ENCODE results near the gene ZNF609.

Gene ZNF609

DNA sequence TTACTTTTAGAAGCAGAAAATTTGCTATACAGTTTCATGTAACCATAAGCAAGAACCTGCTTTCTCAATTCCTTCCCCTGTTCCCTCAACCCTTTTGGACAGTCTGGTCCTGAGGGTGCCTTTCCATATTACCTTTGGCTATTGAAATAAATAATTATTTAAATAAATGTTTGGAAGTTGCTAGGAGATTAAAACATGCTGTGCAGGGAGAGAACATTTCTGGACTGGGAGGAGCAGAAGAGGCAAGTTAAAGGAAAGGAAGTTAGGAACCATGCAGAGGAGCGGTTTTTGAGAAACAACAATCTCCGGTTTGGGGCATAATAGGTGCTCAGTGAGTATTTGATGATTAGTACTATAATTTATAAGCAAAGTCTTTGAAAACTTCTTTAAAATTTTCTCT lies 41.8 kb downstream of the ZNF609 start:
- DNase-seq (ENCODE audit: low read depth, low spot score): no peak

GRCh38 chr15:64502551-64502950 lies 42.2 kb downstream of the ZNF609 start:
- DNase-seq (ENCODE audit: low read depth, low spot score): no peak

DNA sequence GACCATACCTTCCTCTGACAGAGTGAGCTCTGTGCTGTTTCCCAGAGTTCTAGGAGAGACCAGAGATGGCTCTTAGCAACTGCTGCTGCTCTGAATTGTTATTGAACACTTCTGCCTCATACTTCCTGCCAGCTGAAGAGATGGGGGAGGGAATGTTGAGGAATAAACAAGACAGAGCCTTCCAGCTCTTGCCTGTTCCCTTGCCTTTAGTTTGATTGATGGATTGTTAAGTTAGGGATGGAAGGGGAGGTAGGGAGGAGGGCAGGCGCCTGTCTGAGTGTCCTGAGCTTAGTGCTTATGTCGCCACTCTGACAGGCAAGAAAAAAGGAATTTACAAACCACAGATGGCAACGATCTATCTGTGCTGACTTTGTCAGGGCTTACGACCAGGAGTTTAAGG lies 42.8 kb downstream of the ZNF609 start:
- DNase-seq (ENCODE audit: low read depth, low spot score): no peak

- DNase-seq (ENCODE audit: low read depth, low spot score): no peak
These were observed 43.3 kb downstream of the ZNF609 start for GRCh38 chr15:64503640-64504039.

DNA sequence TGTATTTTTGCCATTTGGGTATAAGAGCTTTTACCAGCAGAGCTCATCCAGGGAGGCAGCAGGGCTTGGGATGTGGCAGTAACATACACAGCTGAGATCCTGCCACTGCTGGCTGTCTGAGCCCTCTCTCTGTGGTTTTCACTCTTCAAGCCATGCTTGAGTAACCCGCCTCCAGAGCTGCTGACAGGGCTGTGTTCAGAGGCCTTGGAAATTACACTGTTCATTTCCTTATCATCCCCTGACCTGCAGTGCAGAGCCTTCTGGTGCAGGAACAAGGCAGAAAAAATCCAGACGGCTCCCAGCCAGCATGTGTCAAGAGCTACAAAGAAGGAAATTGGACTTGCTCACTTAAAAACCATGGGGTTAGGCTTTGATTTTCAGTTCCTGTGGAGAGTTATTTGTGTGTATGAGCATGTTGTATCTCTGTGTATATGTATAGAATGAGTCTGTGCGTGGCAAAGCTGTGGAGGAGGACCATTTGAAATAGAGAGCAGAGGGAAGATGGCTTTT lies 47.0 kb downstream of the ZNF609 start:
- no peak for DNase-seq (ENCODE audit: low read depth, low spot score)

DNA sequence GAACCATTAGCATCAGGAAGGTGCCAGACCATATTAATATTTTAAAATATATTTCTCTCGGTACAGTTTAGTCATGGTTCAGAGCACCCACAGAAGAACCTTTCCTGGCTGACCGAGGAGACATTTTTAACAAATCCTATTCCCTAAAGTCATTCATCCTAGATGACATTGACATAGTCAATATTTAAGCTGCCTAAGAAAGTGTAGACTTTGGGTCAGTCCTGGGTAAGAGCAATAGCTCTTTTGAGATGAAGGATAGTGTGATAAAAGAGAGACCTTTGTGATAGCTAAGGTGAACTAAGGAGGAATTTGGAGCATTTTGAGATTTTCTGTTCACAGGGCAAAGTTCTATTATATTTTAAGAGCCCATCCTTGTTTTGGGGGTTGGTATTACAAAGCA lies 47.5 kb downstream of the ZNF609 start:
- no peak for DNase-seq (ENCODE audit: low read depth, low spot score)

- DNase-seq (ENCODE audit: low read depth, low spot score): no peak
These were observed 53.4 kb downstream of the ZNF609 start for GRCh38 chr15:64513823-64514222.

- no peak for DNase-seq (ENCODE audit: low read depth, low spot score)
These were observed 54.8 kb downstream of the ZNF609 start for GRCh38 chr15:64515196-64515595.

GRCh38 chr15:64515825-64516224 lies 55.4 kb downstream of the ZNF609 start:
- no peak for DNase-seq (ENCODE audit: low read depth, low spot score)

- no peak for DNase-seq (ENCODE audit: low read depth, low spot score)
These were observed 59.5 kb downstream of the ZNF609 start for GRCh38 chr15:64519897-64520296.

DNA sequence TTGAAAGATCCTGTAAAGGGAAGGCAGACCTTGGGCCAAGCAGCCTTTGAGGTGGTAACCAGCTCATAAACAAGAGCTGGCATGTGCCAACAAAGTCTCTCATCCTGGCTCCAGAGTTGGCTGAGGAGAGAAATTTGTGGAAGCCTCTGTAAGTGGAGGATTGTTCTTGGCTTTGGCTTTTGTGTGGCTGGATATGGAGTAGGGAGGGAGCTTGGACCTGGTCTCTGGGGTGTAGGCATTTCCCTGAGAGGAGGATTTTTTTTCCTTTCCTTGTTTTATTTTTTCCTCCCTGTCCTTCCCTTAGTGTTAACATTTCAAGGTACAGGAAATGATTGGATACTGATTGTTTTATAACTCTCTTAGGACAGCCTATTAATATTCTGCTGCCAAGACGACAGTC lies 60.8 kb downstream of the ZNF609 start:
- no peak for DNase-seq (ENCODE audit: low read depth, low spot score)

- no peak for DNase-seq (ENCODE audit: low read depth, low spot score)
These were observed 61.4 kb downstream of the ZNF609 start for GRCh38 chr15:64521726-64522164.

- no peak for DNase-seq (ENCODE audit: low read depth, low spot score)
These were observed 61.9 kb downstream of the ZNF609 start for GRCh38 chr15:64522226-64522823.

GRCh38 chr15:64523240-64523639 lies 62.9 kb downstream of the ZNF609 start:
- DNase-seq (ENCODE audit: low read depth, low spot score): no peak

DNA sequence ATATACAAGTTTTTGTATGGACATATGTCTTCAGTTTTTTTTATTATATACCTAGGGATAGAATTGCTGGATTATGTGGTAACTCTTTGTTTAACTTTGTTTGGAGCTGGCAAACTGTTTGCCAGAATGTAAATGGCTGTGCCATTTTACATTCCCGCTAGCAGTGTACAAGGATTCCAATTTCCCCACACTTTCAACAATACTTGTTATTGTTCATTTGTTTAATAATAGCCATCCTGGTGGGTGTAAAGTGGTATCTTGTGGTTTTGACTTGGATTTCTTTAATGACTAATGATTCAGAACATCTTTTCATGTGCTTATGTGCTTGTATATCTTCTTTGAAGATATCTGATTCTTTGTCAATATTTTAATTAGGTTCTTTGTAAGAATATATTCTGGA lies 64.4 kb downstream of the ZNF609 start:
- DNase-seq (ENCODE audit: low read depth, low spot score): no peak

DNA sequence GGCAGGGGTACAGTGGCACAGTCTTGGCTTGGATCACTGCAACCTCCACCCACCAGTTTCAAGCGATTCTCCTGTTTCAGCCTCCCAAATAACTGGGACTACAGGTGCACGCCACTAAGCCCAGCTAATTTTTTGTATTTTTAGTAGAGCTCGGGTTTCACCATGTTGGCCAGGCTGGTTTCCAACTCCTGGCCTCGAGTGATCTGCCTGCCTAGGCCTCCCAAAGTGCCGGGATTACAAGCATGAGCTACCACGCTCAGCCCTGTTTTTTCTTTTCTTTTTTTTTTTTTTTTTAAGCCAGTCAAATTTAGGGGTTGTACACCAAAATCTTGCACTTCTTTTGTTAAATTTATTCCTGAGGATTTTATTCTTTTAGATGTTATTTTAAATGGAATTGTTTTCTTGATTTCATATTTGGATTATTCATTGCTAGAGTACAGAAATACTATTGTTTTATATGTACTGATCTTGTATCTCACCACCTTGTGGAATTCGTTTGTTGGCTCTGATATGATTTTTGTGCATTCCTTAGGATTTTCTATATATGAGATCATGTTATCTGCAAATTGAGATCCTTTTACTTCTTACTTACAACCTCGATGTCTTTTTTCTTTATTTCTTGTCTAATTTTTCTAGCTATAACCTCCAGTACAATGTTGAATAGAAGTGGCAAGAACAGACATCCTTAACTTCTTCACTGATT lies 65.6 kb downstream of the ZNF609 start:
- no peak for DNase-seq (ENCODE audit: low read depth, low spot score)

DNA sequence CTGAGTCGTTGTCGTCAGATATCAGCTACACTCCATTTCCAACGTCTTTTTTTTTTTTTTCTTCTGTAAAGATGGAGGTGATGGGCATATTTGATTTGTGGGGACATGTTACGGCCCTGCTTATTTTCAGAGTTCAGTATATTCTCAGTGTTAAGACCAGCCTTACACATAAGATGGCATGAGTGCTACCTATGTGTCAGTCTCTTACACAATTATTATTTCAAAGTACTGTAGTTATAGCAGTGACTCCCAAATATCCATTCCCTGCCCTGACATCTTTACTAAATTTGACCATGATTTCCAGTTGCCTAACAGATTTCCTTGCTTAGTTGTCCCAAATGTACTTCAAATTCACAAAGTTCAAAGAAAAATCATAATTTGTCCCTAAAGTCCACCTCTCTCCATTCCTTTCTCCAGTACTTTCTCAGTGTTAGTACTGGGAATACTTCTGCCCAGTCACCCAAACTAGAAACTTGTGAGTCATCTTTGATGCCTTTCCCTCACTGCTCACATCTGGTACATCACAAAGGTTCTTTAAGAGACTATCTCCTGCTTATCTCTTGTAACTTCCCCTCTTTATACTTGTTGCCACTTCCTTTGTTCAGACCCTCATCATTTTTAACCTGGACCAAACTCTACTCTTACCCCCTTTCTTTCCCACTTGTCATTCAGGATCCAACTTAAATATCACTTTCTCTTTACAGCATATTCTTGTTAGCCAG lies 67.0 kb downstream of the ZNF609 start:
- DNase-seq (ENCODE audit: low read depth, low spot score): no peak

GRCh38 chr15:64528871-64529270 lies 68.5 kb downstream of the ZNF609 start:
- no peak for DNase-seq (ENCODE audit: low read depth, low spot score)

- DNase-seq (ENCODE audit: low read depth, low spot score): no peak
These were observed 70.1 kb downstream of the ZNF609 start for GRCh38 chr15:64530472-64530871.

GRCh38 chr15:64530918-64531317 lies 70.5 kb downstream of the ZNF609 start:
- no peak for DNase-seq (ENCODE audit: low read depth, low spot score)

GRCh38 chr15:64532521-64533315 lies 72.3 kb downstream of the ZNF609 start:
- DNase-seq (ENCODE audit: low read depth, low spot score): no peak

All from activated naive CD8-positive, alpha-beta T cell treated with anti-CD3 and anti-CD28 coated beads, Interleukin-2, amount 50 U/mL, for 16 hours (primary cell).